ENCODE data around the gene NCOA5. TPM values are rescaled to one million over a fixed set of nuclear protein-coding genes. Genes with fewer than 3 reads are reported as not detected.

The NCOA5 gene
- total RNA-seq, 4 donors from 2014 or later, result 17.4 to 36.8 (median 29.9) TPM

DNA sequence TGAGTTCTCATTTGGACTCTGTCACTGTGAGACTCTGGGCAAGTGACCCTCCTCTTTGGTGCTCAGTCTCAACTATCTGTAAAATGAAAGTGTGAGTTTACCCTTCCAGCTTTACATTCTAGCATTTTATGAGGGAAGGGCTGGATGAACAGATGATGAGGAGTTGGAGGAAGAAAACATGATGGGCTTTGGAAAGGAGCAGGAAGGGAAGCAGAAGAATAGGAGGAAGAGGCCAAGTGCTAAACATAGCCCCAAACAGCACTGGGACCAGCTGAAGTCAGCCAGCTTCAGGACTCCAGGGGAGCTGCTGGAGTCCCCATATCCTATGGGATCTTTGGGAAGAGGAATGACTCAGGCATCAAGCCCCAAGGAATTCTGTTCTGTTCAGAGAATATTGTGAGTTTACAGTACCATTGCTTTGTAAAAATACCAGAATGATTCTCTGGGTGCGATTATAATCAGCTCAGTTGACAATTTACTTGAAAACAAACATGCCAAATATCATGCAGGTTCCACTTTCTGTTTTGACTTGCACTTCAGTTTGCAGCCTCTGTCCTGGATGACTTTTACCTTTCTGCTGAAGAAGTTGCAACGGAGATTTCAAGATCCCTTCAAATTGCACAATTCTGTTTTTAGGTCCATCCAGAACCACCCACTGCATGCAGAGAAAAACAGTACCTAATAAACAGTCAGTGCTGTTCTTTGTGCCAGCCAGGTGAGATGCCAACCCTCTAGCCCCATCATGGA is 31.6 kb upstream of the NCOA5 start:
- DNase-seq (ENCODE audit: extremely low spot score), result no peak
- 66% methylated on average over 2 of the region's 2 CpGs for WGBS
- H3K9me3 ChIP-seq, result no peaks in the 10 kb centered on the region
- TF ChIP-seq EP300 (IDR thresholded peaks at IDR 0.05), result no peak
- H3K36me3 ChIP-seq, result peaks cover 3 to 46% (median 25%) of the 10 kb centered on the region in 4 donors
- intact Hi-C loops (cut with DNase I), result no loop called here
- H3K4me3 ChIP-seq, result no peak overlapping the region
- peaks cover 19 to 59% (median 48%) of the 10 kb centered on the region in 4 donors for H3K4me1 ChIP-seq
- no peaks in the 10 kb centered on the region for H3K27me3 ChIP-seq
- H3K27ac ChIP-seq (replicated peaks in 1 of 4), result peak overlapping the region in 2 of 4 donors; percentile 28 to 29

- no peak for DNase-seq (ENCODE audit: extremely low spot score)
- 89% methylated on average over 2 of the region's 2 CpGs for WGBS
Observed at GRCh38 chr20:46120136-46120535, 30.4 kb upstream of the NCOA5 start.

GRCh38 chr20:46119547-46119946 is 29.8 kb upstream of the NCOA5 start:
- no peak for TF ChIP-seq POLR2A (IDR thresholded peaks at IDR 0.05; ENCODE audit: low read depth)
- TF ChIP-seq POLR2AphosphoS5 (IDR thresholded peaks at IDR 0.05), result no peak
- TF ChIP-seq EP300 (IDR thresholded peaks at IDR 0.05), result no peak
- TF ChIP-seq CTCF (IDR thresholded peaks at IDR 0.05), result no peak
- Histone ChIP-seq H3K27ac (replicated peaks in 1 of 4) (peak overlapping the region; percentile 77 to 89 (median 81)), H3K4me1 (peaks cover 19 to 59% (median 48%) of the 10 kb centered on the region in 4 donors), H3K9me3 (no peaks in the 10 kb centered on the region), H3K27me3 (peaks cover 0 to 3% (median 0%) of the 10 kb centered on the region in 4 donors), H3K36me3 (peaks cover 3 to 29% (median 21%) of the 10 kb centered on the region in 4 donors), H3K4me3 (peak overlapping the region in 1 of 4 donors; percentile 65)
- intact Hi-C loops (cut with DNase I), result no loop called here
- no peak for DNase-seq (ENCODE audit: extremely low spot score)
- WGBS, result 82% methylated on average over 2 of the region's 2 CpGs

More at GRCh38 chr20:46120136-46120535, 30.4 kb upstream of the NCOA5 start:
- Histone ChIP-seq H3K9me3 (no peaks in the 10 kb centered on the region), H3K4me3 (no peak overlapping the region), H3K36me3 (peaks cover 3 to 35% (median 21%) of the 10 kb centered on the region in 4 donors), H3K27me3 (peaks cover 0 to 3% (median 0%) of the 10 kb centered on the region in 4 donors), H3K4me1 (peaks cover 19 to 59% (median 48%) of the 10 kb centered on the region in 4 donors), H3K27ac (replicated peaks in 1 of 4) (peak overlapping the region in 1 of 4 donors; percentile 89)
- TF ChIP-seq POLR2A (IDR thresholded peaks at IDR 0.05; ENCODE audit: low read depth) (no peak), POLR2AphosphoS5 (IDR thresholded peaks at IDR 0.05) (no peak), EP300 (IDR thresholded peaks at IDR 0.05) (no peak), CTCF (IDR thresholded peaks at IDR 0.05) (no peak)
- intact Hi-C loops (cut with DNase I), result no loop called here

- TF ChIP-seq POLR2A (IDR thresholded peaks at IDR 0.05; ENCODE audit: low read depth), result no peak
- TF ChIP-seq CTCF (IDR thresholded peaks at IDR 0.05), result no peak
- TF ChIP-seq EP300 (IDR thresholded peaks at IDR 0.05), result no peak
- TF ChIP-seq POLR2AphosphoS5 (IDR thresholded peaks at IDR 0.05), result no peak
- WGBS, result 41% methylated on average over 2 of the region's 2 CpGs
- no peak for DNase-seq (ENCODE audit: extremely low spot score)
Observed at GRCh38 chr20:46119028-46119546, 29.3 kb upstream of the NCOA5 start.

DNA sequence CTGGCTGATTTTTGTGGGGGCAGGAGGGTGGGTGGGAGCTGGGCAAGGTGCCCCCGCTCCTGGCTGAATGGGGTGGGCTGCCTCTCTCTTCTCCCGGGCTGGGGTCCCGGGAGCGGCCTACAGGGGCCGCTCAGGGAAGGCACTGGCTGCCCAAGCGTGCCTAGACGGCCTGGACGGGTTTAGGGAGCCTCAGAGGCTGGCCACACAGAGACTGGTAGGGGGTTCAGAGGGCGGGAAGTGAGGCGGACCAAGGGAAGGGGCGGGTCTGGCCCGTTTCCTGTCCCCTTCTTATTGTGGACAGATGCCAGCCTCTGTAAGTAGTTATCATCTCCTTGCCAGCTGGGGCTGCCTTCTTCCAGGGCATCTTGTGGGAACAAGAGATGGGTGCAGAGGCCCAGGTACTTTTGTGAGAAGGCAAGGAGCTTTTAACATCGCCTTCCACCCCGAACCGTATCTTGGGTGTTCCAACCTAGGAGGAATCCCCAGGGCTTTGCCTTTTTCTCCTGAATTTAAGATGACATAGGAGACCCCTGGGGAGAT is 28.8 kb upstream of the NCOA5 start:
- peaks cover 0 to 3% (median 0%) of the 10 kb centered on the region in 4 donors for H3K27me3 ChIP-seq
- peak overlapping the region; percentile 77 to 89 (median 81) for H3K27ac ChIP-seq (replicated peaks in 1 of 4)
- peaks cover 3 to 19% (median 13%) of the 10 kb centered on the region in 4 donors for H3K36me3 ChIP-seq
- TF ChIP-seq EP300 (IDR thresholded peaks at IDR 0.05), result no peak
- no peak for TF ChIP-seq POLR2AphosphoS5 (IDR thresholded peaks at IDR 0.05)
- no peak for TF ChIP-seq POLR2A (IDR thresholded peaks at IDR 0.05; ENCODE audit: low read depth)
- TF ChIP-seq CTCF (IDR thresholded peaks at IDR 0.05), result no peak
- no peak for DNase-seq (ENCODE audit: extremely low spot score)
- WGBS, result 43% methylated on average over 3 of the region's 15 CpGs
- H3K4me1 ChIP-seq, result peaks cover 19 to 59% (median 48%) of the 10 kb centered on the region in 4 donors
- H3K4me3 ChIP-seq, result peak overlapping the region; percentile 55 to 65 (median 62)
- intact Hi-C loops (cut with DNase I), result no loop called here
- H3K9me3 ChIP-seq, result no peaks in the 10 kb centered on the region

More at GRCh38 chr20:46119028-46119546, 29.3 kb upstream of the NCOA5 start:
- Histone ChIP-seq H3K4me3 (peak overlapping the region; percentile 55 to 65 (median 62)), H3K27me3 (peaks cover 0 to 3% (median 0%) of the 10 kb centered on the region in 4 donors), H3K4me1 (peaks cover 19 to 59% (median 48%) of the 10 kb centered on the region in 4 donors), H3K27ac (replicated peaks in 1 of 4) (peak overlapping the region; percentile 77 to 89 (median 81)), H3K36me3 (peaks cover 3 to 24% (median 19%) of the 10 kb centered on the region in 4 donors), H3K9me3 (no peaks in the 10 kb centered on the region)
- intact Hi-C loops (cut with DNase I), result no loop called here
